Measurements from ENCODE around the gene FAM83G. TPM values are rescaled to one million over a fixed set of nuclear protein-coding genes. Genes with fewer than 3 reads are reported as not detected.

FAM83G gene
- total RNA-seq, 1 donor from 2014 or later: 12.9 TPM

- H3K4me3 Mint-ChIP-seq (ENCODE audit: unreplicated experiment): no peak overlapping the region
- peaks cover 4% of the 10 kb centered on the region for H3K4me1 ChIP-seq (ENCODE audit: insufficient read depth, low read length)
- peaks cover 41% of the 10 kb centered on the region for H4K20me1 ChIP-seq (ENCODE audit: insufficient read depth, low read length)
- H3K9me3 ChIP-seq (ENCODE audit: insufficient read depth, low read depth, low read length): no peaks in the 10 kb centered on the region
- H3K27ac Mint-ChIP-seq (ENCODE audit: unreplicated experiment): no peak overlapping the region
- peaks cover 6% of the 10 kb centered on the region for H3K36me3 ChIP-seq (ENCODE audit: insufficient read depth, low read length)
- no peak for TF ChIP-seq CTCF (IDR thresholded peaks at IDR 0.05; ENCODE audit: insufficient read depth, low read depth, low read length)
- no peak for TF ChIP-seq EZH2 (IDR thresholded peaks at IDR 0.05; ENCODE audit: insufficient read depth, low read length)
- H3K27ac ChIP-seq (ENCODE audit: low read depth, low read length): no peak overlapping the region
- DNase-seq (ENCODE audit: low read depth) (no peak), FAIRE-seq (no peak)
- no peaks in the 10 kb centered on the region for H3K9me3 Mint-ChIP-seq (ENCODE audit: unreplicated experiment)
- no peaks in the 10 kb centered on the region for H3K27me3 ChIP-seq (ENCODE audit: insufficient read depth, low read length)
- no peak overlapping the region for H3K9ac ChIP-seq (ENCODE audit: low read length)
- H3K4me1 Mint-ChIP-seq (ENCODE audit: low read depth, unreplicated experiment): peaks cover 6% of the 10 kb centered on the region
- H3K36me3 Mint-ChIP-seq (ENCODE audit: low read depth, unreplicated experiment): peaks cover 13% of the 10 kb centered on the region
- peaks cover 10% of the 10 kb centered on the region for H3K79me2 ChIP-seq (ENCODE audit: insufficient read depth, low read length)
- no peak overlapping the region for H3K4me2 ChIP-seq (ENCODE audit: low read length)
- H3K4me3 ChIP-seq (ENCODE audit: insufficient read depth, low read depth, low read length): no peak overlapping the region
- no peaks in the 10 kb centered on the region for H3K27me3 Mint-ChIP-seq (ENCODE audit: low read depth, unreplicated experiment)
- no peak overlapping the region for H2AFZ ChIP-seq (ENCODE audit: low read depth, low read length)
Observed at GRCh38 chr17:18975597-18975996, 29.0 kb downstream of the FAM83G start.

GRCh38 chr17:18974407-18975149, 30.0 kb downstream of the FAM83G start:
- Histone ChIP-seq H3K9me3 (ENCODE audit: insufficient read depth, low read depth, low read length) (no peaks in the 10 kb centered on the region), H3K4me3 (ENCODE audit: insufficient read depth, low read depth, low read length) (no peak overlapping the region), H3K4me1 (ENCODE audit: insufficient read depth, low read length) (no peaks in the 10 kb centered on the region), H3K27me3 (ENCODE audit: insufficient read depth, low read length) (no peaks in the 10 kb centered on the region), H2AFZ (ENCODE audit: low read depth, low read length) (no peak overlapping the region), H3K4me2 (ENCODE audit: low read length) (no peak overlapping the region), H3K9ac (ENCODE audit: low read length) (no peak overlapping the region), H3K36me3 (ENCODE audit: insufficient read depth, low read length) (peaks cover 7% of the 10 kb centered on the region), H3K79me2 (ENCODE audit: insufficient read depth, low read length) (peaks cover 10% of the 10 kb centered on the region), H4K20me1 (ENCODE audit: insufficient read depth, low read length) (peaks cover 33% of the 10 kb centered on the region), H3K27ac (ENCODE audit: low read depth, low read length) (no peak overlapping the region)
- H3K9me3 Mint-ChIP-seq (ENCODE audit: unreplicated experiment): no peaks in the 10 kb centered on the region
- peaks cover 13% of the 10 kb centered on the region for H3K36me3 Mint-ChIP-seq (ENCODE audit: low read depth, unreplicated experiment)
- DNase-seq (ENCODE audit: low read depth) (peak; percentile 22), FAIRE-seq (no peak)
- TF ChIP-seq CTCF (IDR thresholded peaks at IDR 0.05; ENCODE audit: insufficient read depth, low read depth, low read length) (no peak), EZH2 (IDR thresholded peaks at IDR 0.05; ENCODE audit: insufficient read depth, low read length) (no peak)
- no peak overlapping the region for H3K4me3 Mint-ChIP-seq (ENCODE audit: unreplicated experiment)
- H3K27ac Mint-ChIP-seq (ENCODE audit: unreplicated experiment): no peak overlapping the region
- no peaks in the 10 kb centered on the region for H3K27me3 Mint-ChIP-seq (ENCODE audit: low read depth, unreplicated experiment)
- H3K4me1 Mint-ChIP-seq (ENCODE audit: low read depth, unreplicated experiment): no peaks in the 10 kb centered on the region

- no peaks in the 10 kb centered on the region for H3K27me3 ChIP-seq (ENCODE audit: insufficient read depth, low read length)
- DNase-seq (ENCODE audit: low read depth) (no peak), FAIRE-seq (no peak)
- peaks cover 7% of the 10 kb centered on the region for H3K36me3 ChIP-seq (ENCODE audit: insufficient read depth, low read length)
- H3K36me3 Mint-ChIP-seq (ENCODE audit: low read depth, unreplicated experiment): peaks cover 7% of the 10 kb centered on the region
- H3K9me3 Mint-ChIP-seq (ENCODE audit: unreplicated experiment): no peaks in the 10 kb centered on the region
- peaks cover 5% of the 10 kb centered on the region for H3K4me1 ChIP-seq (ENCODE audit: insufficient read depth, low read length)
- no peak overlapping the region for H3K4me3 Mint-ChIP-seq (ENCODE audit: unreplicated experiment)
- H3K4me2 ChIP-seq (ENCODE audit: low read length): no peak overlapping the region
- TF ChIP-seq CTCF (IDR thresholded peaks at IDR 0.05; ENCODE audit: insufficient read depth, low read depth, low read length) (no peak), EZH2 (IDR thresholded peaks at IDR 0.05; ENCODE audit: insufficient read depth, low read length) (no peak)
- no peak overlapping the region for H3K4me3 ChIP-seq (ENCODE audit: insufficient read depth, low read depth, low read length)
- H3K9ac ChIP-seq (ENCODE audit: low read length): no peak overlapping the region
- no peaks in the 10 kb centered on the region for H3K9me3 ChIP-seq (ENCODE audit: insufficient read depth, low read depth, low read length)
- H3K4me1 Mint-ChIP-seq (ENCODE audit: low read depth, unreplicated experiment): peaks cover 4% of the 10 kb centered on the region
- H3K27ac ChIP-seq (ENCODE audit: low read depth, low read length): no peak overlapping the region
- no peaks in the 10 kb centered on the region for H3K27me3 Mint-ChIP-seq (ENCODE audit: low read depth, unreplicated experiment)
- H3K27ac Mint-ChIP-seq (ENCODE audit: unreplicated experiment): no peak overlapping the region
- H3K79me2 ChIP-seq (ENCODE audit: insufficient read depth, low read length): peaks cover 10% of the 10 kb centered on the region
- no peak overlapping the region for H2AFZ ChIP-seq (ENCODE audit: low read depth, low read length)
- H4K20me1 ChIP-seq (ENCODE audit: insufficient read depth, low read length): peaks cover 26% of the 10 kb centered on the region
Observed at GRCh38 chr17:18971801-18972200, 32.8 kb downstream of the FAM83G start.

All from astrocyte (in vitro differentiated cells and primary cell).